Endothelial cell of umbilical vein (primary cell): Measurements from ENCODE around the gene GLDC. TPM values are rescaled to one million over a fixed set of nuclear protein-coding genes. Genes with fewer than 3 reads are reported as not detected.

ENCODE experiments used
- BruUV-seq: library from RNA; stranded (reverse); fragments of 400-500 nt; replicated peaks from 2 replicates; lab custom pipeline; 2021; lab: Mats Ljungman, UMichigan
- CTCF ChIA-PET: fragments of 300-600, 350-600 bp; sonication (Branson Sonifier 250); formaldehyde crosslinking; loops from one replicate; lab custom pipeline; 2021; ENCODE audit warnings: antibody characterized with exemption, inconsistent platforms; lab: Charles Lee
- POLR2A ChIA-PET: fragments of 300-600, 350-600 bp; sonication (Branson Sonifier 250); formaldehyde crosslinking; loops from one replicate; lab custom pipeline; 2021; ENCODE audit warnings: antibody characterized with exemption, inconsistent platforms; lab: Charles Lee
- DNase-seq: peaks from one replicate; pipeline ENCODE4 v3.0.0-alpha.2; 2011; ENCODE audit warnings: low read depth, low spot score
- FAIRE-seq: peaks from 2 replicates; lab custom pipeline; 2011; peaks lifted over from hg19 to GRCh38; lab: Jason Lieb, UNC
- H2AFZ ChIP-seq: 2 replicates; pipeline ENCODE4 v1.6.0; 2012; ENCODE audit warnings: low read depth, low read length, control low read depth, inconsistent platforms
- H3K27ac ChIP-seq: 2 replicates; pipeline ENCODE4 v1.5.1; 2011; ENCODE audit warnings: low read depth, mild to moderate bottlenecking, control low read depth, low read length, moderate library complexity; ENCODE audit not compliant: insufficient read depth
- H3K27me3 ChIP-seq, 2 experiments: 2 replicates each; pipeline versions ENCODE4 v1.6.0 to v1.6.1; 2011; ENCODE audit warnings: low read length in 2 of 2, mixed read lengths in 1 of 2; ENCODE audit not compliant: control insufficient read depth in 2 of 2, insufficient read depth in 2 of 2
- H3K36me3 ChIP-seq, 2 experiments: 2 replicates in 1 of 2; 3 replicates in 1 of 2; pipeline ENCODE4 v1.5.1; 2011; ENCODE audit warnings: low read length in 2 of 2, mild to moderate bottlenecking in 1 of 2, moderate library complexity in 1 of 2; ENCODE audit not compliant: control insufficient read depth in 2 of 2, insufficient read depth in 2 of 2; ENCODE audit errors: extremely low read depth in 1 of 2
- H3K4me1 ChIP-seq: 3 replicates; pipeline ENCODE4 v1.5.1; 2011; ENCODE audit warnings: mild to moderate bottlenecking, low read length; ENCODE audit not compliant: control insufficient read depth, insufficient read depth; ENCODE audit errors: extremely low read depth
- H3K4me2 ChIP-seq: 2 replicates; pipeline ENCODE4 v1.6.1; 2011; ENCODE audit warnings: low read length, control low read depth, mixed read lengths; ENCODE audit not compliant: insufficient read depth
- H3K4me3 ChIP-seq, 3 experiments: fragments of 200-600 bp in 1 of 3; sonication (generic), shearing (Covaris generic) in 1 of 3; replicated peaks in 1 of 3; 2 replicates each; pipeline ENCODE4 v1.5.1; 2011 to 2016; ENCODE audit warnings: control low read depth in 3 of 3, low read length in 3 of 3, mild to moderate bottlenecking in 2 of 3, inconsistent platforms in 1 of 3, low read depth in 1 of 3, moderate library complexity in 1 of 3; ENCODE audit not compliant: insufficient read depth in 1 of 3
- H3K79me2 ChIP-seq: 2 replicates; pipeline ENCODE4 v1.6.0; 2012; ENCODE audit warnings: low read length, inconsistent platforms; ENCODE audit not compliant: control insufficient read depth, insufficient read depth
- H3K9ac ChIP-seq: replicated peaks from 2 replicates; pipeline ENCODE3; 2011; ENCODE audit warnings: low read length, control low read depth; ENCODE audit not compliant: insufficient read depth; ENCODE audit errors: extremely low read depth
- H3K9me1 ChIP-seq: replicated peaks from 3 replicates; pipeline ENCODE4 v1.6.0; 2011; ENCODE audit warnings: mild to moderate bottlenecking, low read length; ENCODE audit not compliant: control insufficient read depth, insufficient read depth; ENCODE audit errors: extremely low read depth
- H3K9me3 ChIP-seq: replicated peaks from 2 replicates; pipeline ENCODE4 v1.5.1; 2012; ENCODE audit warnings: low read length, inconsistent platforms; ENCODE audit not compliant: control insufficient read depth, insufficient read depth
- H4K20me1 ChIP-seq: replicated peaks from 2 replicates; pipeline ENCODE3; 2011; ENCODE audit warnings: mild to moderate bottlenecking, low read length; ENCODE audit not compliant: control insufficient read depth, insufficient read depth; ENCODE audit errors: extremely low read depth
- CTCF ChIP-seq, 2 donors: IDR thresholded peaks; 1 replicate in 1 of 2; 2 replicates in 1 of 2; pipeline ENCODE4 v1.5.1; 2011; ENCODE audit warnings: low read length in 2 of 2, mild to moderate bottlenecking in 2 of 2, moderate library complexity in 2 of 2, control low read depth in 1 of 2, inconsistent platforms in 1 of 2, low read depth in 1 of 2; ENCODE audit not compliant: insufficient read depth in 1 of 2; ENCODE audit errors: extremely low read depth in 1 of 2
- EZH2 ChIP-seq: IDR thresholded peaks from 2 replicates; pipeline ENCODE4 v1.6.1; 2012; ENCODE audit warnings: borderline replicate concordance, low read depth, mild to moderate bottlenecking, moderate library complexity, low read length, inconsistent platforms; ENCODE audit not compliant: severe bottlenecking
- FOS ChIP-seq: IDR thresholded peaks from 2 replicates; pipeline ENCODE4 v1.6.1; 2011; ENCODE audit warnings: mild to moderate bottlenecking, low read length, moderate library complexity, borderline replicate concordance; ENCODE audit not compliant: insufficient read depth
- GATA2 ChIP-seq: IDR thresholded peaks from 2 replicates; pipeline ENCODE4 v1.7.0; 2011; ENCODE audit warnings: low read depth, mild to moderate bottlenecking, moderate library complexity, mixed read lengths, low read length; ENCODE audit not compliant: insufficient read length, insufficient read depth
- JUN ChIP-seq: IDR thresholded peaks from 2 replicates; pipeline ENCODE4 v1.6.1; 2011; ENCODE audit warnings: borderline replicate concordance, low read depth; ENCODE audit not compliant: insufficient read length, insufficient read depth
- MAX ChIP-seq: IDR thresholded peaks from 2 replicates; pipeline ENCODE4 v1.6.1; 2011; ENCODE audit not compliant: insufficient read depth, insufficient read length
- MYC ChIP-seq: IDR thresholded peaks from one replicate; pipeline ENCODE4 v1.6.1; 2011; ENCODE audit warnings: mild to moderate bottlenecking, low read depth, low read length
- POLR2A ChIP-seq: IDR thresholded peaks from 2 replicates; pipeline ENCODE4 v1.6.1; 2012; ENCODE audit warnings: low read depth, mild to moderate bottlenecking, control low read depth, low read length
- POLR2AphosphoS5 ChIP-seq: IDR thresholded peaks from 2 replicates; pipeline ENCODE4 v1.6.1; 2012; ENCODE audit warnings: low read depth, mild to moderate bottlenecking, control low read depth, low read length, moderate library complexity; ENCODE audit not compliant: insufficient read depth
- dilution Hi-C: fragments of 300-500 bp; cut with MboI; formaldehyde crosslinking; loops from one replicate; pipeline ENCODE4 v1.15.0; 2019; ENCODE audit warnings: low sequenced_read_pairs; ENCODE audit not compliant: extremely low pct_ligation_motif_present
- intact Hi-C: fragments of 100-400 bp; cut with micrococcal nuclease; formaldehyde crosslinking; loops from one replicate; pipeline ENCODE4 v1.10.0; 2022
- polyA plus RNA-seq, 4 experiments: library from polyadenylated mRNA; depleted of rRNA in 3 of 4; stranded (reverse) in 3 of 4; unstranded in 1 of 4; fragments of >200 nt; gene quantifications; 2 replicates each; pipeline versions ENCODE4 v1.2.1 to v1.2.3, GENCODE V29; 2011 to 2012; ENCODE audit warnings: missing spikeins in 1 of 4
- total RNA-seq: library from RNA; stranded (reverse); gene quantifications from 2 replicates; pipeline ENCODE4 v1.2.3, GENCODE V29; 2021

GLDC gene
- total and polyA plus RNA-seq, 2 donors (not counting 3 experiments of a cell fraction or from before 2014, with no cell fraction given): 1.8 to 2.6 TPM

- no peaks in the 10 kb centered on the region for H3K9me3 ChIP-seq
- dilution Hi-C loops (no loop called here), intact Hi-C loops (loop anchor here (1.0 to 10.0 kb wide), 8 partner anchors 23 to 674 kb away; partner anchors contain the start of genes GLDC, KDM4C and UHRF2)
- FAIRE-seq (peak; percentile 90), DNase-seq (peak; percentile 99)
- BruUV-seq: TSS peak; percentile 51
- no peaks in the 10 kb centered on the region for H3K36me3 ChIP-seq
- ChIA-PET POLR2A (interaction anchor here (0.6 to 1.1 kb wide), 5 partner anchors 11 to 1261 kb away, joined by 3 to 5 read pairs (median 4); partner anchors contain the start of gene KDM4C), CTCF (interaction anchor here (1.0 to 1.5 kb wide), 3 partner anchors 70 to 97 kb away, joined by 3 to 6 read pairs (median 3); no protein-coding TSS in a partner anchor)
- H3K4me3 ChIP-seq: peak overlapping the region; percentile 68 to 85 (median 81)
- H3K9me1 ChIP-seq: no peaks in the 10 kb centered on the region
- no peaks in the 10 kb centered on the region for H4K20me1 ChIP-seq
- H3K79me2 ChIP-seq: peaks cover 14% of the 10 kb centered on the region
- H3K4me1 ChIP-seq: peaks cover 5% of the 10 kb centered on the region
- H3K4me2 ChIP-seq: peak overlapping the region; percentile 92
- H3K27me3 ChIP-seq: no peaks in the 10 kb centered on the region
- H3K9ac ChIP-seq: peak overlapping the region; percentile 87
- TF ChIP-seq POLR2A (peak; percentile 93), MYC (peak; percentile 88), GATA2 (no peak), POLR2AphosphoS5 (peak; percentile 95), FOS (no peak), CTCF (IDR thresholded peaks at IDR 0.05; ENCODE audit: extremely low read depth in 1 of 2, insufficient read depth in 1 of 2, low read depth in 1 of 2, low read length in 2 of 2) (no peak), EZH2 (no peak), MAX (peak; percentile 88), JUN (no peak)
- peak overlapping the region; percentile 71 for H2AFZ ChIP-seq
- peak overlapping the region; percentile 84 for H3K27ac ChIP-seq
Measured at GRCh38 chr9:6681147-6681956, 35.8 kb upstream of the GLDC start.
